GM10266 (cell line): ENCODE measurements around the gene EXOSC1.

Experiments used
- DNase-seq: peaks from one replicate; pipeline ENCODE4 v3.0.0; 2012; ENCODE audit errors: extremely low spot score
- TF ChIP-seq, protein P1 (sequence below): IDR thresholded peaks from 2 replicates; pipeline ENCODE4 v1.5.1; 2012; ENCODE audit warnings: mild to moderate bottlenecking, low read depth; ENCODE audit not compliant: control insufficient read depth, insufficient read depth; ENCODE audit errors: missing control alignments

The EXOSC1 gene

DNA sequence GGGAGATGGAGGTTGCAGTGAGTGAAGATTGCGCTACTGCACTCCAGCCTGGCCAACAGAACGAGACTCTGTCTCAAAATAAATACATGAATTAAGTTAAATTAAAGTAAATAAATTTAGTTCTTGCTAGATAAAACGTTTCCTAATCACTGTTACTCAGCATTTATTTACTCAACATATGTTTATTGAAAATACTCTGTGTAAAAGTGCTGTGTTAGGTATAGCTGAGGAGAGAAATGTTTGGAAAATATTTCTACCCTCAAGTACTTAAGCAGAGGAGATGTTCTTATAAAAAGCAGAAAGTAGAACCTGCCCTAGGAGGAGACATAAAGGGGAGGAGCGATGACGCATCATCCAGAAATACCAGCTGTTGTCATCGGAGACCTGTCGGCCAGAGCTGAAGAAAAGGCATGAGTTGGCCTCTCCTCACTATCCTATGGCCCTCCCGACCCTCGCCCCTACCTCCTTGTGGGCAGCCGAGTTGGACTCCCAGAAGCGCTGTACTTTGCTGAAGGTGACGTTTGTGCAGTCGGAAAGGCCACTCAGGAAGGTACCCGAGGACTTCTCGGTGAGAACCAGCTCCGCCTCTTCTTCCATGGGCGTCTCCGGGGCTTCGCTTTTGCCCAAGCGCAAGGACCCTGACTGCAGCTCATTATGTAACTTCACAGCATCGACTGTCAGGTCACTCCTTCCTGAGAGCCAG, 45.8 kb downstream of the EXOSC1 start:
- peak; percentile 62 for DNase-seq
- TF ChIP-seq, protein P1, sequence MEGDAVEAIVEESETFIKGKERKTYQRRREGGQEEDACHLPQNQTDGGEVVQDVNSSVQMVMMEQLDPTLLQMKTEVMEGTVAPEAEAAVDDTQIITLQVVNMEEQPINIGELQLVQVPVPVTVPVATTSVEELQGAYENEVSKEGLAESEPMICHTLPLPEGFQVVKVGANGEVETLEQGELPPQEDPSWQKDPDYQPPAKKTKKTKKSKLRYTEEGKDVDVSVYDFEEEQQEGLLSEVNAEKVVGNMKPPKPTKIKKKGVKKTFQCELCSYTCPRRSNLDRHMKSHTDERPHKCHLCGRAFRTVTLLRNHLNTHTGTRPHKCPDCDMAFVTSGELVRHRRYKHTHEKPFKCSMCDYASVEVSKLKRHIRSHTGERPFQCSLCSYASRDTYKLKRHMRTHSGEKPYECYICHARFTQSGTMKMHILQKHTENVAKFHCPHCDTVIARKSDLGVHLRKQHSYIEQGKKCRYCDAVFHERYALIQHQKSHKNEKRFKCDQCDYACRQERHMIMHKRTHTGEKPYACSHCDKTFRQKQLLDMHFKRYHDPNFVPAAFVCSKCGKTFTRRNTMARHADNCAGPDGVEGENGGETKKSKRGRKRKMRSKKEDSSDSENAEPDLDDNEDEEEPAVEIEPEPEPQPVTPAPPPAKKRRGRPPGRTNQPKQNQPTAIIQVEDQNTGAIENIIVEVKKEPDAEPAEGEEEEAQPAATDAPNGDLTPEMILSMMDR: no peak

DNA sequence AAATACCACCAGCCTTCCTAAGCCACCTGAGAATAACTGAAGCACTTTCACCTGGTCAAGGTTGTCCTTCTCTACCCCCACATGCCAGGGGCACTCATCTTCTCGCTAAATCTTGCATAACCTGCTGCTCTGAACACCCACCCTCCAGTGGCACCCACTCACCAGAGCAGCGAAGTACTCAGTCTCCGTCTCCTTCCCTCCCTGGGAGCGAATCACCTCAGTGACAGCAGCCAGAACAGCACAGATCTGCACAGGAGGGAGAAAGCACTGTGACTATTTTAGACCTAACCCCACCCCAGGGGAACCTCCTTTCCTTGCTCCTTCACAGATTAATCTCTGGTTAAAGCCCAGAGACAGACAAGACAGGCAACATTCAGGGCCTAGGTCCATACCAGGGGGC, 49.8 kb downstream of the EXOSC1 start:
- TF ChIP-seq, protein P1: no peak
- no peak for DNase-seq

DNA sequence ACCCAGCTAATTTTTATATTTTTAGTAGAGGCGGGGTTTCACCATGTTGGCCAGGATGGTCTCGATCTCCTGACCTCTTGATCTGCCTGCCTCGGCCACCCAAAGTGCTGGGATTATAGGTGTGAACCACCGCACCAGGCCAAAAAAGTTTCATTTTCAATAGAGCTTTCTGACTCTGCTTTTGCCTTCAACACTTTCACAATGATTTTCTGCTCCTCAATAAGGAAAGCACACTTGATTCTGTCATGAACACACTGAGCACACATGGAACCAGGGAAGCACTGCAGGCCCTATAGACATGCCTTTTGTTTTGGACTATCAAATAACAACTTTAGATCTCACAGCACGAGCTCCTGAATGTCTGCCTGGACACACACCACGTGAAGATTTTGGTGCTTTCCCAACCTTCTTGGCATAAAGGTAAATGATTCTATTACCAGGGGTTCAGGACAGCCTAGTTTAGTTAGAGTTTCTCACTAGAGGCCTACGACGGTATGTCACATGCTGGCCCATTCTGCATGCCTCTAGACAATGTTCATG, 52.7 kb downstream of the EXOSC1 start:
- TF ChIP-seq, protein P1: no peak
- DNase-seq: no peak

DNA sequence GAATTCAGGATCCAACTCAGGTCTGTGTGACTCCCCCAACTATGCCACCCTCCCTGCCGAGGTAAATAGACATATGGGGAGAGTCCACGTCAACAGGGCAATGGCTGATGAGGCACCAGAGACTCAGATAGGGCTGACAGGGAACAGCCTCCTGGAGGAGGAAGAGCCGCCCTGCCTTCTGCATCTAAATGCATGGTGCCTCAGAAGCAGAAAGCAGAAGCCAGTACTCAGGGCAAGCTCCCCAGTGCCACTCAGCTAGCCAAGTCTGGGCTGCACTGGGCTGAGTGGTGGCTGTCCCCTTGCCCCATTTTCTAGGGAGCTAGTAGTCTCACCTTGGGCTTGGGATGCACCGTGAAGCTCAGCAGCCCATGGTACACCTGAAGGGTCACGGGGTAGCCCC, 55.7 kb downstream of the EXOSC1 start:
- TF ChIP-seq, protein P1: no peak
- no peak for DNase-seq

DNA sequence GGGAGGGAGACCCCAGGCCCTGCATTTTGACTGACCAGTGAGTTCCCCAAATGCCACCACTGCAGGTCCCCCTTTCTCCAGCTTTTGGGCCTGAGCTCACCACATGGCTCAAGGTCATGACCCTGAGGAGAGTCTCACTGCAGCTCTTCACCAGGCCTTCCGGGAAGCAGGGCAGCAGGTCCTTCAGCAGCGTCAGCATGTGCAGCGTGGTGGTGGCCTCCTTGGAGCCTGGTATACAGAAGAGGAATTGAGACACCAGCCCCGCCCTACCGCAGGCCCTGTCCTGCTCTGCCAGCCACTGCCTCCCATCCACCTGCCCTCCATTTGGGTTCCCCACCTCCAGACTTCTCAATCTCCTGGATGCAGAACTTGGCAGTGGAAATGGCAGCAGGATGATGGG, 57.7 kb downstream of the EXOSC1 start:
- TF ChIP-seq, protein P1: no peak
- DNase-seq: no peak
